GM23248 (cell line): ENCODE results near the gene ALK. TPM values are rescaled to one million over a fixed set of nuclear protein-coding genes. Genes with fewer than 3 reads are reported as not detected.

ENCODE experiments used
- DNase-seq: peaks from one replicate; pipeline ENCODE4 v3.0.0-alpha.2; 2015
- H2AFZ ChIP-seq: fragments of 200-600 bp; sonication (generic); 2 replicates; pipeline ENCODE4 v1.6.1; 2016; ENCODE audit warnings: antibody characterized with exemption
- H3F3A ChIP-seq: fragments of 200-600 bp; sonication (generic); 2 replicates; pipeline ENCODE4 v1.6.1; 2016; ENCODE audit warnings: mild to moderate bottlenecking, antibody characterized with exemption, mixed run types; ENCODE audit not compliant: insufficient read depth
- H3K27ac ChIP-seq: fragments of 200-600 bp; sonication (generic); 2 replicates; pipeline ENCODE4 v1.5.1; 2016; ENCODE audit warnings: mild to moderate bottlenecking
- H3K27me3 ChIP-seq: fragments of 200-600 bp; sonication (generic); replicated peaks from 2 replicates; pipeline ENCODE4 v1.6.1; 2016; ENCODE audit warnings: mild to moderate bottlenecking; ENCODE audit not compliant: insufficient read depth
- H3K36me3 ChIP-seq: fragments of 200-600 bp; sonication (generic); 2 replicates; pipeline ENCODE4 v1.6.1; 2016; ENCODE audit warnings: low read depth, mild to moderate bottlenecking
- H3K4me1 ChIP-seq: fragments of 200-600 bp; sonication (generic); 2 replicates; pipeline ENCODE4 v1.6.1; 2016; ENCODE audit warnings: mild to moderate bottlenecking; ENCODE audit not compliant: insufficient read depth
- H3K4me2 ChIP-seq: fragments of 200-600 bp; sonication (generic); one replicate; pipeline ENCODE4 v1.6.1; 2016; ENCODE audit warnings: mild to moderate bottlenecking; ENCODE audit not compliant: unreplicated experiment
- H3K4me3 ChIP-seq: fragments of 200-600 bp; sonication (generic); 2 replicates; pipeline ENCODE4 v1.5.1; 2016; ENCODE audit warnings: mild to moderate bottlenecking
- H3K79me2 ChIP-seq: fragments of 200-600 bp; sonication (generic); 2 replicates; pipeline ENCODE4 v1.6.1; 2016; ENCODE audit warnings: mild to moderate bottlenecking; ENCODE audit not compliant: insufficient read depth
- H3K9ac ChIP-seq: fragments of 200-600 bp; sonication (generic); 2 replicates; pipeline ENCODE4 v1.6.1; 2016; ENCODE audit warnings: mild to moderate bottlenecking
- H3K9me2 ChIP-seq: fragments of 200-600 bp; sonication (generic); 2 replicates; pipeline ENCODE4 v1.6.1; 2016; ENCODE audit warnings: mixed run types, mild to moderate bottlenecking, moderate library complexity; ENCODE audit not compliant: insufficient read depth
- H3K9me3 ChIP-seq: fragments of 200-600 bp; sonication (generic); one replicate; pipeline ENCODE4 v1.6.1; 2017; ENCODE audit warnings: low read depth
- H4K20me1 ChIP-seq: fragments of 200-600 bp; sonication (generic); 2 replicates; pipeline ENCODE4 v1.6.0; 2016; ENCODE audit not compliant: insufficient read depth
- EZH2 ChIP-seq: fragments of 200-600 bp; sonication (generic); IDR thresholded peaks from 2 replicates; pipeline ENCODE4 v1.6.1; 2018; ENCODE audit warnings: antibody characterized with exemption, mild to moderate bottlenecking; ENCODE audit not compliant: insufficient read depth, poor library complexity, severe bottlenecking
- EZH2phosphoT487 ChIP-seq: fragments of 200-600 bp; sonication (generic); IDR thresholded peaks from 2 replicates; pipeline ENCODE4 v1.6.1; 2018; ENCODE audit warnings: antibody characterized with exemption, moderate library complexity, mild to moderate bottlenecking, low read depth; ENCODE audit not compliant: insufficient read depth
- WGBS, 2 experiments: methylation state at CpG; one replicate each; pipeline ENCODE4 v1.1.6; 2015 to 2017; ENCODE audit warnings: low lambda C conversion rate in 2 of 2, low coverage in 1 of 2; ENCODE audit errors: missing lambda C conversion rate in 2 of 2; 5-methylcytosine and 5-hydroxymethylcytosine counted together
- in situ Hi-C: fragments of 300-500 bp; cut with MboI; formaldehyde crosslinking; loops from 2 replicates; pipeline ENCODE4 v1.15.0; 2020
- polyA plus RNA-seq: library from polyadenylated mRNA; unstranded; fragments of >200 nt; fragmentation: Nextera tagmentation; extraction: Ambion mirVana; gene quantifications from 2 replicates; pipeline ENCODE4 v1.2.1, GENCODE V29; 2016
- total RNA-seq: library from RNA; depleted of rRNA; stranded (reverse); fragments of >200 nt; shearing (Covaris generic); gene quantifications from 2 replicates; pipeline ENCODE4 v1.2.3, GENCODE V29; 2014

Gene ALK
- total and polyA plus RNA-seq, 2 experiments from 2014 or later: under 0.01 to 0.05 TPM

DNA sequence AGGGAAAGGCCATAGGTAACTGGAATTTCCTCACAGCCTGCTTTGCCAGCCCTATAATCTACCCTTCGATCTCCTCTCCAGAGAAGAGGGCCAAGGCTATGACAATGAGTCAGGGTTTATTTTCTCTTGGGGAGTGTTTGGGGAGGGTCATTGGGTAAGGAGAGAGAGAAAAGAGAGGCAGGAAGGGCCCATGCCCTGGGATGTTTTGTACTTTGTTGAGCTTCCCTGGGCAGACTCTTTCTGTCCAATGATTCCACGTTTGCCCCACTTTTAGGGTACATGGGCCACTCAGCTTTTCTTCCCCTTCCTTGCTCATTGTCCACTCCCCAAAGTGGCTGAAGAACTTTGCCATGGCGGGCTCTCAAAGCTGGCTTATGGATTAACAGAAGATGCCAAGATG, 224.2 kb downstream of the ALK start:
- Histone ChIP-seq H3K27ac (no peak overlapping the region), H3K9ac (no peak overlapping the region), H3F3A (0 out of 2 replicates have a peak, but pooled peaks cover 6% of the 10 kb centered on the region), H3K4me2 (no peak overlapping the region), H3K27me3 (0 out of 2 replicates have a peak, but pooled peaks cover 6% of the 10 kb centered on the region), H3K36me3 (no peaks in the 10 kb centered on the region), H4K20me1 (no peaks in the 10 kb centered on the region), H2AFZ (no peak overlapping the region), H3K4me3 (no peak overlapping the region), H3K4me1 (peaks cover 8% of the 10 kb centered on the region), H3K9me2 (no peaks in the 10 kb centered on the region), H3K9me3 (no peaks in the 10 kb centered on the region), H3K79me2 (no peaks in the 10 kb centered on the region)
- TF ChIP-seq EZH2 (no peak), EZH2phosphoT487 (no peak)
- 12 to 32% methylated on average over 3 of the region's 3 CpGs for WGBS, 2 experiments
- in situ Hi-C loops: no loop called here
- DNase-seq: no peak

GRCh38 chr2:29694741-29695140, 226.6 kb downstream of the ALK start:
- in situ Hi-C loops: no loop called here
- no peak for TF ChIP-seq EZH2phosphoT487
- TF ChIP-seq EZH2: no peak
- Histone ChIP-seq H3K4me1 (no peaks in the 10 kb centered on the region), H3K4me3 (no peak overlapping the region), H3F3A (no peaks in the 10 kb centered on the region), H3K9ac (no peak overlapping the region), H3K9me3 (no peaks in the 10 kb centered on the region), H3K79me2 (no peaks in the 10 kb centered on the region), H3K9me2 (no peaks in the 10 kb centered on the region), H3K27ac (no peak overlapping the region), H3K4me2 (no peak overlapping the region), H3K27me3 (0 out of 2 replicates have a peak, but pooled peaks cover 6% of the 10 kb centered on the region), H4K20me1 (no peaks in the 10 kb centered on the region), H3K36me3 (no peaks in the 10 kb centered on the region), H2AFZ (no peak overlapping the region)
- DNase-seq: no peak
- WGBS, 2 experiments: 63 to 68% methylated on average over 5 of the region's 5 CpGs

GRCh38 chr2:29691391-29691950, 229.9 kb downstream of the ALK start:
- Histone ChIP-seq H3K79me2 (no peaks in the 10 kb centered on the region), H3K9me3 (no peaks in the 10 kb centered on the region), H2AFZ (no peak overlapping the region), H3K4me1 (no peaks in the 10 kb centered on the region), H3K27ac (no peak overlapping the region), H3K4me2 (no peak overlapping the region), H3K27me3 (0 out of 2 replicates have a peak, but pooled peaks cover 6% of the 10 kb centered on the region), H3K4me3 (no peak overlapping the region), H3K36me3 (no peaks in the 10 kb centered on the region), H3K9me2 (no peaks in the 10 kb centered on the region), H3K9ac (no peak overlapping the region), H4K20me1 (no peaks in the 10 kb centered on the region), H3F3A (no peaks in the 10 kb centered on the region)
- in situ Hi-C loops: no loop called here
- TF ChIP-seq EZH2: no peak
- no peak for TF ChIP-seq EZH2phosphoT487
- WGBS, 2 experiments: 58 to 66% methylated on average over 2 of the region's 2 CpGs
- no peak for DNase-seq

DNA sequence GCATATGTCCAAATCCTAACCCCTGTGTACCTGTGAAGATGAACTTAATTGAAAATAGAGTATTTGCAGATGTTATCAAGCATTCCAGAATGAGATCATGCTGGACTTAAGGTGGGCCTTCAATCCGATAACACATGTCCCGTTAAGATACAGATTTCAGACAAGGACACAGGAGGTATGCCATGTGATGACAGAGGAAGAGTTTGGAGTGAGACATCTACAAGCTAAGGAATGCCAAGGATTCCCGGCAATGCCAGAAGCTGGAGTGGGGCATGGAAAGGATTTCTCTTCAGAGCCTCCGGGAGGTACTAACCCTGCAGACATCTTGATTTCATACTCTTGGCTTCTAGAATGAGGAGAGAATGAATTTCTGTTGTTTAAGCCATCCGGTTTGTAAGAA, 231.7 kb downstream of the ALK start:
- no peak for DNase-seq
- H3K9me2 ChIP-seq: no peaks in the 10 kb centered on the region
- H3K36me3 ChIP-seq: no peaks in the 10 kb centered on the region
- no peak overlapping the region for H2AFZ ChIP-seq
- H3F3A ChIP-seq: no peaks in the 10 kb centered on the region
- no peaks in the 10 kb centered on the region for H4K20me1 ChIP-seq
- in situ Hi-C loops: no loop called here
- H3K9ac ChIP-seq: no peak overlapping the region
- no peak overlapping the region for H3K4me2 ChIP-seq
- H3K79me2 ChIP-seq: no peaks in the 10 kb centered on the region
- TF ChIP-seq EZH2 (no peak), EZH2phosphoT487 (no peak)
- no peak overlapping the region for H3K4me3 ChIP-seq
- H3K27ac ChIP-seq: no peak overlapping the region
- H3K4me1 ChIP-seq: no peaks in the 10 kb centered on the region
- WGBS, 2 experiments: 56 to 64% methylated on average over 5 of the region's 5 CpGs
- peaks cover 6% of the 10 kb centered on the region; the same call in 1 of the 2 replicates for H3K27me3 ChIP-seq
- H3K9me3 ChIP-seq: no peaks in the 10 kb centered on the region

DNA sequence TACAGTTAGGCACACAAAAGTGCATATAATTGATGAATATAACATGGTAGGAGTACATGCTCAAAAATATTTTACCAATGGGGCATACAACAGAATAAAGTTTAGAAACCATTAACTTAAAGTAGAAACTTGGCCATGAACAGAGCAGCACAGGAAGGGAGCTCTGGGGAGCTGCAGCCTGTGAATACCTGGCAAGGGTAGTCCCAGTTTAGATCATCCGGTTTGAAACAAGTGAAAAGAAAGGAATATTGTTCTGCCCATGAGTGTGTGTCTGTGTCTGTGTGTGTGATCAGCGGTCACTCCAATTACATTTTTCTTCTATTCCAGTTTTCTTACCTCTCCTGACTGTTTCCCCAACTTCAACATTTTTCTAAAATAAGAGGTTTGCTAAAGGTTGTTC, 233.0 kb downstream of the ALK start:
- Histone ChIP-seq H3K79me2 (no peaks in the 10 kb centered on the region), H3K9ac (no peak overlapping the region), H4K20me1 (no peaks in the 10 kb centered on the region), H2AFZ (no peak overlapping the region), H3K27me3 (peaks cover 10% of the 10 kb centered on the region), H3K36me3 (no peaks in the 10 kb centered on the region), H3K27ac (no peak overlapping the region), H3F3A (no peaks in the 10 kb centered on the region), H3K4me2 (no peak overlapping the region), H3K4me1 (no peaks in the 10 kb centered on the region), H3K4me3 (no peak overlapping the region), H3K9me3 (no peaks in the 10 kb centered on the region), H3K9me2 (no peaks in the 10 kb centered on the region)
- DNase-seq: no peak
- TF ChIP-seq EZH2phosphoT487 (no peak), EZH2 (no peak)
- in situ Hi-C loops: no loop called here
- WGBS, 2 experiments: 76 to 80% methylated on average over 2 of the region's 2 CpGs
